GM21717 (cell line): ENCODE results near the gene BABAM2.
"Not testable (repeated sequence)": the region's sequence is repeated elsewhere in the genome, so short reads cannot be mapped to it uniquely, and the experiment has no call there.

ENCODE experiments used
- ATAC-seq: cut with Tn5 transposase; IDR thresholded peaks from one replicate; pipeline ENCODE4 v1.9.1; 2021; ENCODE audit warnings: mild to moderate bottlenecking, moderate library complexity; ENCODE audit not compliant: unreplicated experiment

BABAM2 gene

GRCh38 chr2:27972311-27972710 lies 81.8 kb downstream of the BABAM2 start:
- ATAC-seq: no peak

GRCh38 chr2:27973592-27973991 lies 83.1 kb downstream of the BABAM2 start:
- ATAC-seq: no peak

DNA sequence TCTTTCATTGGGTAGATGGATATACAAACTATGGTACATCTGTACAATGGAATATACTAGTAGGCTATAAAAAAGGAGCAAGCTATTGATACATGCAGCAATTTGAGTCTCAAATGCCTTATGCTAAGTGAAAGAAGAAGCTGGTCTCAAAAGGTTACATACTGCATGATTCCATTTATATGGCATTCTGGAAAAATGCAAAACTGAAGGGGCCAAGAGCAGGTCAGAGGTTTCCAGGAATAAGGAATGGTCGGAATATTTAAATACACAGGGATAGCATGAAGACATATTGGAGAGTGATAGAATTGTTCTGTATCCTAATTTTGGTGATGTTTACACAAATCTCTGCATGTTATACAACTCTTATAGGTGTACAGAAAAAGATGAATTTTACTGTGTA lies 85.8 kb downstream of the BABAM2 start:
- ATAC-seq: no peak

DNA sequence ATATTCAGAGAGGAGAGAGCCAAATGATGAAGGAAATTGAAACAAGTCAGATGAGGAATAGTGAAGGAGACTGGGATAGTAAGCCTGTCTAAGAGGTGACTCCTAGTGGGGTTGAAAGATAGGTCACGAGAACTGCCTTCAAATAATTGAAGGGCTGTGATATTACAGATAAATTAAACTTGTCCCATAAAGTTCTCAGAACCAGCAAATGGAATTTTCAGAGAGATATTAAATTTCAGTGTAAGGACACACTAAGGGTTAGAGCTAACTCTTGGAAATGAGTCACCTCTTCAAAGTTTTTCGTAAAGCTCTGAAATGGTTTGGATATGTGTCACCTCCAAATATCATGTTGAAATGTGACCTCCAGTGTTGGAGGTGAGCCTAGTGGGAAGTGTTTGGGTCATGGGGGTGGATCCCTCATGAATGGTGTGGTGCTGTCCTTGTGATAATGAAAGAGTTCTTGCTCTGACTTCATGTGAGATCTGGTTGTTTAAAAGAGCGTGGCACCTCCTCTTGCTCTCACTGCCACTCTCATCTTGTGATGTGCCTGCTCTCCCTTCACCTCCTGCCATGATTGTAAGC lies 87.3 kb downstream of the BABAM2 start:
- ATAC-seq: no peak

DNA sequence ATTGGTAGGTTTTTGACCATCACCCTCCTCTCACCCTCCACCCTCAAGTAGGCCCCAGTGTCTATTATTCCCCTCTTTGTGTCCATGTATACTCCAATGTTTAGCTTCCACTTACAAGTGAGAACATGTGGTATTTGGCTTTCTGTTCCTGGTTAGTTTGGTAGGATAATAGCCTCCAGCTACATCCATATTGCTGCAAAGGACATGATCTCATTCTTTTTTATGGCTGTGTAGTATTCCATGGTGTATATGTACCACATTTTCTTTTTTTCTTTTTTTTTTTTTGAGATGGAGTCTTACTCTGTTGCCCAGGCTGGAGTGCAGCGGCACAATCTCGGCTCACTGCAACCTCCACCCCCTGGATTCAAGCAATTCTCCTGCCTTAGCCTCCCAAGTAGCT lies 88.2 kb downstream of the BABAM2 start:
- not testable (repeated sequence) for ATAC-seq

DNA sequence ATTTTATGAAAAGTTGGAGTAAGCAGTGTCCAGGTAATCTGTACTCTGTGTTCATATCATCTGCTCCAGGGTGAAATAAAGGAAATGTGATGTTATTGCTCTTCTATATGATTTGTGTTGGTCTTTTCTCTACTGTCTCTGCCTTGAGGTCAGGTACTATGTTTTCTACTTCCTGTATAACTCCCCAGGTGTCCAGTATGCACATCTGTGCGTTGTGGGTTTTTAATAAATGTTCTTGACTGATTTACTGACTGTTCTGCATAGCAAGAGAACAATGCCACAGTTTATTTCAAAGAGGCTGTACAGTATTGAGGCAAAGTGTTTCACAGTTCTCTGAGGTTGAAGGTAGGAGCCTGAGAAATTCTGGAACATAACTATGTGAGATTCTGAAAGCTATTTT lies 89.7 kb downstream of the BABAM2 start:
- no peak for ATAC-seq

- no peak for ATAC-seq
Measured at GRCh38 chr2:27984153-27984552, 93.6 kb downstream of the BABAM2 start.

- ATAC-seq: no peak
Measured at GRCh38 chr2:27988306-27988705, 97.8 kb downstream of the BABAM2 start.

GRCh38 chr2:27988718-27989117 lies 98.2 kb downstream of the BABAM2 start:
- no peak for ATAC-seq

GRCh38 chr2:27989149-27989548 lies 98.6 kb downstream of the BABAM2 start:
- ATAC-seq: no peak

DNA sequence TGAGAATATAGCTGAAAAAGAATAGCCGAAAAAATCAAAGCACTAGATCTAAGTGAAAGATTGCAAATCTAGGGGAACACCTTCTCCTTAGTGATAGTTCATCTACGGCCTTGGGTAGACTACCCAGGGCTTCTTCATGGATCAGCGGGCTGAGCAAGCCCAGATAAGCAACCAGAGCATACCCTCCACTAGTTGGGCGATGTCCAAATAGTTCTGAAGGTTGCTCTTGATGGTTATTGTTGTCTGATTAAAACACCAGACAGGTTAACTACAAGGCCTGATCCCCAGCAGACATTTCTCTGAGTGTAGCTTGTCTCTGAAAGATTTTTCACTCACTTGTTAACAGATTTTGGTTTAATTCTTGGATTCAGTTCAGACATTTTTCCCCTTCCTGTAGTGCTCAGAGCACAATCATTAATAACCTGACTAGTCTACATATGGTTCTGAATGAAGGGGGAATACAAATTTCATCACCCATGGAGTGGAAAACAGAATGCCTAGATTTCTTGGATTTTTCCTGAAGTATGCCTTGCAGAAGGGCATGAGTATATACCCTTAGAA lies 99.6 kb downstream of the BABAM2 start:
- ATAC-seq: no peak

DNA sequence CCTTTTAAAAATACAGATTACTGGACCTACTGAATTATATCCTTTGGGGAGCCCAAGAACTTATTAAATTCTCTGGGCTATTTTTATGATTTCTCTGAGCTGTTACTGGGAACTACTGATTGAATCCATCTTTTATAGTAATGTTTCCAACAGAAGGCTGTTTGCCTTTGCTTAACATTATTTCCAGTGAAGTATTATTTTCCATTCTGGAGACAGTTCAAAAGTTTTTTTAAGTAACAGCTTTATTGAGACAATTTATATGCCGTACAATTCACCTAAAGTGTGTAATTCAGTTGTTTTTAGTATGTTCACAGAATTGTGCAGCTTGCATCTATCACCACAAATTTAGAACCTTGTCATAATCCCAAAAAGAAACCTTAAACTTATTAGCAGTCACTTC lies 100.6 kb downstream of the BABAM2 start:
- no peak for ATAC-seq

DNA sequence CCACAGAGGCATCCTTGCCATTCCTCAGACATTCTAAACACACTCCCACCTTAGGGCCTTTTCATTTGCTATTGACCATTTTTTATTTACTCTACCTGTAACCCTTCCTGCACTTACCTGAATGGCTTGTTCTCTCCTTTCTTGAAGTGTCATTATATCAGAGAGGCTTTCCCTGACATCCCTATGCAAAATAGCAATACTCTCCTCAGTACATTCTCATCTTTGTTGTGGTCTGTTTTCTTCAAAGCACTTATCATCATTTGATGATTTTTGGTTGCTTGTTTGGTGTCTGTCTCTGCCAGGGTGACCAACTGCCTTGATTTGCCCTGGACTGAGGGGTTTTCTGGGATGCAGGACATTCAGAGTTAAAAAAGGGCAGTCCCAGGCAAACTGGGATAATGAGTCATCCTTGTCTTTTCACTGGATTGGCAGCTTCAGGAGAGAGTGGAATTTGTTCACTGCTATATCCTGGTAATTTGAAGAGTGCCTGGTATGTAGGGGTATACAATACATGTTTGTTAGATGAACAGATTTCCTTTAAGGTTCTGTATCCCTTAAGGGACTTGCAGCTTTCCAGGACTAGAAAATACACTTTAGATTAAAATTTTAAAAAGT lies 102.4 kb downstream of the BABAM2 start:
- no peak for ATAC-seq

- no peak for ATAC-seq
Measured at GRCh38 chr2:27993402-27993787, 102.9 kb downstream of the BABAM2 start.

DNA sequence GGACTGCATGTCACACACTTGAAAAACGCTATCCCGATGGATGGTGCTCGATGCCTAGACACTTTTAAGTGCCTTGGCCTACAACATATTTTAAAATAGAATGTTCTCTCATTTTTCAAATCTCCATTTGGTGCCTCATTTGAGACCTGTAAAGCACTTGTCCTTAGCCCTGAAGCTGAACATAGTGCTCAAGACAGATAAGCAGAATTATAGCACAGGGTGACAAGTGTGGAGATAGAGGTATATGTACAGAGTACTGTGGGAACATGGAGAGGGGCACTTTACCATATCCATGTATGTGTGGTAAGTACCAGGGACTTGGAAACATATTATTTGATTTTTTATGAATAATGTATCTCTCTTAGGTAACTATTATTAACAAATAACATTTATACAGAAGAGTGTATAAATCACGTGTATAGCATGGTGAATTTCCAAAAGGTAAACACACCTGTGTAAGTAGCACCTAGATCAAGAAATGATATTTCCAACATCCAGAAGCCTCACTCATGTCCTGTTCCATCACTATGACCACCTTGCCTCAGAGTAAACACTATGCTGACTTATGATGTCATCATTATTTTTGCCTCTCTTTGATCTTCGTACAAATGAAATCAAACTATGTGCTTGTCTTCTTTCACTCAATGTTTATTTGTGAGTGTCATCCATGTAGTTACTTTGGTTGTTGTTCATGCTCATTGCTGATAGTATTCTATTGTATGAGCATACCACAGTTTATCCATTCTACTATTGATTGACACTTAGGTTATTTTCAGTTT lies 103.6 kb downstream of the BABAM2 start:
- no peak for ATAC-seq

GRCh38 chr2:27996156-27996922 lies 105.8 kb downstream of the BABAM2 start:
- ATAC-seq: no peak

GRCh38 chr2:28000287-28000686 lies 109.8 kb downstream of the BABAM2 start:
- ATAC-seq: no peak

DNA sequence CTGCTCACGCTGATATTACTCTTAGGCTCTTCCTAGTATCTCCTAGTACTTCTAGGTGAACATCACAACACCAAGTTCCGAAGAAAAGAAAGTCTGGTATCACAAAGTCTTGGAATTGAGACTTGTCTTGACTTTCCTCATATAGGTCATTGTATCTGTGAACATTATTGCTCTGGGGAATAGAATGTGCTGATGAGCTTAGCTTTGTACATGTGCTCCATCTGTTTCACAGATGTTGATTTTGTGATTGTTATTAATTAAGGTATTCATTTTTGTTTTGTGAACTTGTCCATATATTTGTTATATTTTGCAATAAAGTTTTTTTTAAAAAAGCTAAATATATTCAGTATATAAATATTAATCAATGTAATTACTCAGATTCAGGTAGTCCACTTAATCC lies 111.7 kb downstream of the BABAM2 start:
- ATAC-seq: no peak

GRCh38 chr2:28004086-28004485 lies 113.6 kb downstream of the BABAM2 start:
- no peak for ATAC-seq

DNA sequence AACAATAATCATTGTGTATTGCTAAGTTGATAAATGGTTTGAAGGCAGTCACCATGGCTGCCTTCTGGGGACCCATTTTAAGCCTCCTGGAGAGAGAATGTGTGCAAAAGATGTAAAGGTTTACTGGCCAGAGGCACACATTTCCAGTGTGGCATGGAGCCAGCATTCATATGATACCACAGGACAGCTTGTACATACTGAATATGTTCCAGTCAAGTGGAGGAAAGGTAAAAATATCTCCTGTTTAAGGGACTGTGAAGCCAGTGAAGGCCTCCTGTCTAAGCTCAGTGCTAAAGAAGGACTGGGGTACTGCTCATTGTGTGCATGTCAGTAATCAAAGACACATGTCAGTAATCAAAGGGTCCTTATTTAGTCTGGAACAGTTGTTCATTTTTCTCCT lies 119.2 kb downstream of the BABAM2 start:
- no peak for ATAC-seq

DNA sequence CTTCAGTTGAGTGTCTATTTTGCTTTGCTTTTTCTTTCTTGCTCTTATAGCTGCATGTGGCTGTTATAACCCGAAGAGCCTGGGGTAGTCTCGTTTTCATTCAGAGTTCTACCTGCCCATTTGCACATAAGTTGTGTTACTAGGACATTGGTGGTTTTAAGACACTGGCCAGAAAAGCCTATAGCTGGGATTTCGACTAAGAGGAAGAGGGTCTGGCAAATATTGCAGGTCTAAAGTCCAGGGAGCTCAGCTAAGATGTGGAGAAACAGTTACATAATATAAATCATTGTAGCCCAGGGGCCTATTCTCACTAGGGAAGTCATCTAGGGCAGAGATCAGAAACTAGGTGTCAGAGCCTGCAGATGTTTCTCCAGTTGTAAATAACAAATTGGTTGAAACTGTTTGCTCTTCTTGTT lies 120.8 kb downstream of the BABAM2 start:
- ATAC-seq: no peak
